Heart right ventricle (tissue), 16 donors: ENCODE measurements around the gene PRPF19. TPM values are rescaled to one million over a fixed set of nuclear protein-coding genes. Genes with fewer than 3 reads are reported as not detected.
A peak's percentile ranks its signal among the peaks of the same experiment; 100 is the strongest.

Experiments
- ATAC-seq, 8 donors: fragments of 200-7000 bp; cut with Tn5 transposase; one replicate each; pipeline ENCODE4 v1.9.1; 2020; ENCODE audit warnings: mild to moderate bottlenecking in 8 of 8, moderate library complexity in 8 of 8, moderate number of reproducible peaks in 1 of 8
- DNase-seq, 2 donors: peaks; one replicate each; pipeline ENCODE4 v3.0.0-alpha.2; 2020
- H3K27ac ChIP-seq, 10 donors: fragments of 200-600 bp; sonication (generic) in 2 of 10; one replicate each; pipeline versions ENCODE4 v1.5.0 to v1.8.0; 2020 to 2022; ENCODE audit warnings: mild to moderate bottlenecking in 3 of 10
- H3K27me3 ChIP-seq, 7 donors: fragments of 200-600 bp; one replicate each; pipeline ENCODE4 v1.8.0; 2021 to 2022; ENCODE audit warnings: mild to moderate bottlenecking in 2 of 7
- H3K36me3 ChIP-seq, 9 donors: fragments of 200-600 bp; sonication (generic) in 1 of 9; one replicate each; pipeline versions ENCODE4 v1.5.0 to v1.8.0; 2020 to 2022; ENCODE audit warnings: mild to moderate bottlenecking in 2 of 9
- H3K4me1 ChIP-seq, 9 donors: fragments of 200-600 bp; sonication (generic) in 1 of 9; one replicate each; pipeline versions ENCODE4 v1.5.0 to v1.8.0; 2020 to 2022; ENCODE audit warnings: mild to moderate bottlenecking in 4 of 9
- H3K4me3 ChIP-seq, 10 donors: fragments of 200-600 bp; sonication (generic) in 2 of 10; one replicate each; pipeline versions ENCODE4 v1.5.0 to v1.8.0; 2020 to 2022; ENCODE audit warnings: mild to moderate bottlenecking in 7 of 10, moderate library complexity in 2 of 10
- H3K9me3 ChIP-seq, 11 donors: fragments of 200-600 bp in 10 of 11; sonication (generic) in 2 of 11; one replicate each; pipeline versions ENCODE4 v1.5.0 to v1.8.0; 2013 to 2022; ENCODE audit warnings: mild to moderate bottlenecking in 2 of 11, control low read depth in 1 of 11, moderate library complexity in 1 of 11
- WGBS, 2 donors: extraction: QIAGEN DNeasy Blood & Tissue Kit; methylation state at CpG; one replicate each; pipeline ENCODE4 v1.1.7; 2013; ENCODE audit warnings: inconsistent platforms in 1 of 2; 5-methylcytosine and 5-hydroxymethylcytosine counted together
- intact Hi-C, 10 donors: fragments of 100-400 bp; cut with DNase I; formaldehyde crosslinking; loops; one replicate each; pipeline versions ENCODE4 v1.11.1 to v1.14.2; 2022
- polyA plus RNA-seq, 2 donors: library from polyadenylated mRNA; stranded (reverse); fragments of 200-250 nt; gene quantifications; one replicate each; pipeline ENCODE4 v1.2.3, GENCODE V29; 2013
- total RNA-seq, 10 donors: library from RNA; stranded (reverse); fragmentation: NEBNext Ultra II Directional in 3 of 10; extraction: Animal tissue kit (Norgen Biotek cat#: 25700) in 3 of 10; gene quantifications; one replicate each; pipeline versions ENCODE4 v1.2.1 to v1.2.4, GENCODE V29; 2021 to 2023
- TF ChIP-seq, protein P1 (sequence below), 9 donors: fragments of 200-600 bp; sonication (generic) in 2 of 9; IDR thresholded peaks; one replicate each; pipeline versions ENCODE4 v1.5.0 to v1.8.0; 2021 to 2022; ENCODE audit warnings: antibody characterized with exemption in 9 of 9, mild to moderate bottlenecking in 5 of 9, moderate library complexity in 1 of 9
- donor health status: Arrhythmogenic right ventricular cardiomyopathy.
- donor health status: ischemic (EF 13 %, LVEDD 7.1; RV severe dilation, severe dysfunction).
- donor health status: healthy with polysubstance abuse.
- donor health status: DM: no; HTN: yes; CAD: no.
- donor health status: DM: no; HTN: no; CAD: no.
- donor health status: ischemic (EF 25% LVEDD 6.9; RV normal size, moderate dysfunction).
- donor health status: ischemic (EF 25% LVEDD 5.7; RV mildly dilated, moderate dysfunction).
- donor health status: healthy.
- donor health status: DM: yes; HTN: yes; CAD: no.
- donor health status: Ischemic cardiomyopathy.
- donor health status: ischemic (EF 35%, LVEDD 5.7; RV mildly dilated, moderate dysfunction).
- donor health status: nonischemic (EF 11% LVEDD 7.7; RV severe dilation, severe dysfunction).
- donor health status: DM: yes; HTN: yes; CAD: no.
- donor health status: PGD.
- donor health status: ischemic (EF 29% LVEDD 5.4; RV normal size, mild dysfunction).
- donor health status: nonischemic (EF 23%, LVEDD 6.1; RV moderate dilation, normal function).

Gene PRPF19
- total and polyA plus RNA-seq, 12 donors = 32.0 to 53.0 (median 40.1) TPM

DNA sequence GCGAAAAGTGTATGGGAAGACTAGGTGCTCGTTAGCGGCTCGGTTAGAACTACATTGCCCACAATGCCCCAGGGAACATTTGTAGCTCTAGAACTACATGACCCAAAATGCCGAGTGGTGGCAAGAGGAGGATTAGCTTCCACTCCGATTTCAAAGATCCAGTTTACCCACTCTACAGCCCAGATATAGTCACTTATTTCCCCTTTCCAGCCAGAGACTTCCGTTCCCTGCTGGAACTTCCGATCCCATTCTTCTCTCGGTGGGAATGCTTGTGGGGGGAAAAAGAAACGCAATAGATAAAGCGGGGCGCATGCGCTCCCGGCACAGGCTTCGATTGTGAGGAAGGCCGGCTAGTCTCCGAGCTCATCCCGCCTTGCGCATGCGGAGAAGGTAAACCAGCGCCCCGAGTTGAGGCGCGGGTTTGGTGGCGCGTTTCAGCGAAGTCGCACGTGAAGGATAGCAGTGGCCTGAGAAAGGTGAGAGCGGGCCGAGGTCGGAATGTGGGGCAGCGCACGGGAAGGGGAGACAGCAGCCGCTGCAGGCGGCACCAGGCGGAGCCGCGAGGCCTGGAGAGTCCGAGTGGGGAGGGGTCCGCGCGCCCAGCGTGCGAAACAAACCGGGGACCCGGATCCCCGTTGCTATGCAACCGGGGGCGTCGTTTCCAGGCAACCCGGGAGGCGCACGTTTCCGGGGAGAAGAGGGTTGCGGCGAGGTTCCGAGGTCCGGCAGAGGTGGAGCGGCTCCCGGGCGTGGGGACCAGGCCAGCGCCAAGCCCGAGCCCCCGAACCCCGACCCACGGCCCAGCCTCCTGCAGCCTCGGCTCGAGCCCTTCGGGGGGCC lies 7.6 kb upstream of the PRPF19 start, which contains the start of gene TMEM109:
Gene TMEM109 (plus strand): TSS at position 366 of the 840 bp plus-strand sequence. CDS start 5,536 bp downstream, outside the sequence.
- H3K27ac ChIP-seq = peak within 1 kb of the TSS; percentile 77 to 94 (median 90)
- peak; percentile 89 to 90 for DNase-seq
- no peaks in the 10 kb centered on the region for H3K9me3 ChIP-seq
- TF ChIP-seq, protein P1, sequence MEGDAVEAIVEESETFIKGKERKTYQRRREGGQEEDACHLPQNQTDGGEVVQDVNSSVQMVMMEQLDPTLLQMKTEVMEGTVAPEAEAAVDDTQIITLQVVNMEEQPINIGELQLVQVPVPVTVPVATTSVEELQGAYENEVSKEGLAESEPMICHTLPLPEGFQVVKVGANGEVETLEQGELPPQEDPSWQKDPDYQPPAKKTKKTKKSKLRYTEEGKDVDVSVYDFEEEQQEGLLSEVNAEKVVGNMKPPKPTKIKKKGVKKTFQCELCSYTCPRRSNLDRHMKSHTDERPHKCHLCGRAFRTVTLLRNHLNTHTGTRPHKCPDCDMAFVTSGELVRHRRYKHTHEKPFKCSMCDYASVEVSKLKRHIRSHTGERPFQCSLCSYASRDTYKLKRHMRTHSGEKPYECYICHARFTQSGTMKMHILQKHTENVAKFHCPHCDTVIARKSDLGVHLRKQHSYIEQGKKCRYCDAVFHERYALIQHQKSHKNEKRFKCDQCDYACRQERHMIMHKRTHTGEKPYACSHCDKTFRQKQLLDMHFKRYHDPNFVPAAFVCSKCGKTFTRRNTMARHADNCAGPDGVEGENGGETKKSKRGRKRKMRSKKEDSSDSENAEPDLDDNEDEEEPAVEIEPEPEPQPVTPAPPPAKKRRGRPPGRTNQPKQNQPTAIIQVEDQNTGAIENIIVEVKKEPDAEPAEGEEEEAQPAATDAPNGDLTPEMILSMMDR (IDR thresholded peaks at IDR 0.05) = no peak
- peak within 1 kb of the TSS; percentile 63 to 93 (median 84) for H3K4me3 ChIP-seq
- intact Hi-C loops = loop anchor here in 3 of 10 donors (10.0 kb wide), 2 partner anchors 211 to 221 kb away; no protein-coding TSS in a partner anchor
- 0% methylated on average over 59 to 70 of the region's 70 CpGs for WGBS, 2 donors
- ATAC-seq = peak; percentile 82 to 89 (median 87)
- H3K4me1 ChIP-seq = peaks cover 11 to 85% (median 65%) of the 10 kb centered on the region in 9 donors
- H3K27me3 ChIP-seq = no peaks in the 10 kb centered on the region
- peaks cover 0 to 7% (median 0%) of the 10 kb centered on the region in 9 donors for H3K36me3 ChIP-seq

DNA sequence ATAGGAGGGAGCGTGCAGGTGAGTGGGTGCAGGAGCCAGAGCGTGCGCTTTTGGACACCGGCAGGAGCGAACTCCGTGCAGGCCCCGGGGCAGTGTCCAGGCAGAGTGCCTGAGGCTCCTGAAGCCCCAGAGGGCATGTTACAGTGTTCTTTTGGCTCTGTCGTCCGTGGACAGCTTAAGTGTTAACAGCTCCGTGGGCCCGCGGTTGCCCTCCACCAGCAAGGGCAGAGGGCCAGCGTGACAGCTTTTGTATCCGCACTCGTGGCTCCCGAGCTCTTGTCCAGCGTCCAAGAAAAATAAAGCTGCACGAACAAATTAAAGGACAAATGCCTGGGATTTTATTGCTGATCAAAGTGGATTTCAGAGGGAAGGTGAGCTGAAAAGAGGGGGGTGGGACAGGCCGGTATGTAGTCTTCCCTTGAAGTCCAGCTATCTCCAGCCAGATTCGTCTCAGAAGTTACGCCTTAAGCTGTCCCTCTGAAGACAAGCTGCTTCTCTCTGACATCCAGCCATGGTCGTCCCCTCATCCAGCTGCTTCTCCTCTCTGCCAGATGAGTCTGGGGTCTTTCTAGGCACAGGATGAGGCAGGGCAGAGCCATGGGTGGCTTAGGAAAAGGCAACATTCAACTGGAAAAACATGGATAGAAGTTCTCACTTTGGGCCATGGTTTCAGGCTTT lies 6.6 kb upstream of the PRPF19 start:
- no peaks in the 10 kb centered on the region for H3K27me3 ChIP-seq
- H3K4me3 ChIP-seq = peak overlapping the region in 8 of 10 donors; percentile 64 to 93 (median 86)
- DNase-seq (no peak), ATAC-seq (no peak)
- H3K36me3 ChIP-seq = peaks cover 0 to 6% (median 0%) of the 10 kb centered on the region in 9 donors
- peak overlapping the region; percentile 77 to 94 (median 90) for H3K27ac ChIP-seq
- 58 to 67% methylated on average over 22 of the region's 22 CpGs for WGBS, 2 donors
- TF ChIP-seq, protein P1 (IDR thresholded peaks at IDR 0.05) = no peak
- peaks cover 8 to 75% (median 57%) of the 10 kb centered on the region in 9 donors for H3K4me1 ChIP-seq
- no peaks in the 10 kb centered on the region for H3K9me3 ChIP-seq
- intact Hi-C loops = loop anchor here in 3 of 10 donors (10.0 kb wide), 2 partner anchors 212 to 222 kb away; no protein-coding TSS in a partner anchor

DNA sequence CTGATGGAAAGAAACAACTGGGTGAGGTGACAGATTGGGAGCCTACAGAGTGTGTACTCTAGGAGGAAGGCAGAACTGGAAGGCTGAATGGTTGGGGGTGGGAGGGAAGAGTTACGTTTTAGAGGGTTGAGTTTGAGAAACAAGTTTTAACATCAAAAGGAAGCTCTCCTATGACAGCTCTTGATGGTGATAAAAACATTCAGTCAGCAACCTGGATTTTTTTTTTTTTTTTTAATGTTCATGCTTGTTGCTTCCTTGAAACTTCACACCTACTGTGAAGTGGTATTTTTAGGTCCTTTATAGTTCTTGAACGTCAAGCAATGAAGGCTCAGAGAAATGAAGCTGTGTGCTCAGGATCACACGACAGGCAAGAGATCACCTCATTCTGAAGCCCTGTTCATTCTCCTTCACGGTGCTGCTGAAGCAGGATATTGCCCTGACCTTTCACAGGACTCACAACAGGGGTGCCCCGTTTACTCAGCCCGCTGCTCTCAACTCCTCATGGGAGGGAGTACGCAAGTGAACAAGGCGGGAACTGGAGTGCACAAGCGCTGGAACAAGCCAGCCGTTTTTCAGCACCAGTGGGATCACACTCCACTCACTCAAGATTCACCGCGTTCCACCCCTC lies 6.0 kb upstream of the PRPF19 start:
- Histone ChIP-seq H3K27ac (peak overlapping the region in 9 of 10 donors; percentile 82 to 94 (median 91)), H3K4me1 (peaks cover 8 to 68% (median 51%) of the 10 kb centered on the region in 9 donors)
- intact Hi-C loops = loop anchor here in 3 of 10 donors (10.0 kb wide), 2 partner anchors 212 to 222 kb away; no protein-coding TSS in a partner anchor

More for the DNA sequence above, 6.0 kb upstream of the PRPF19 start:
- DNase-seq (no peak), ATAC-seq (no peak)
- no peaks in the 10 kb centered on the region for H3K9me3 ChIP-seq
- no peaks in the 10 kb centered on the region for H3K27me3 ChIP-seq
- TF ChIP-seq, protein P1 (IDR thresholded peaks at IDR 0.05) = no peak
- no peak overlapping the region for H3K4me3 ChIP-seq
- 68 to 78% methylated on average over 12 of the region's 12 CpGs for WGBS, 2 donors
- H3K36me3 ChIP-seq = no peaks in the 10 kb centered on the region
